CMK (cell line): ENCODE measurements around the gene RFC2.

Experiments
- DNase-seq: peaks from one replicate; pipeline ENCODE4 v3.0.0-alpha.2; 2010; ENCODE audit warnings: low read depth

The RFC2 gene

DNA sequence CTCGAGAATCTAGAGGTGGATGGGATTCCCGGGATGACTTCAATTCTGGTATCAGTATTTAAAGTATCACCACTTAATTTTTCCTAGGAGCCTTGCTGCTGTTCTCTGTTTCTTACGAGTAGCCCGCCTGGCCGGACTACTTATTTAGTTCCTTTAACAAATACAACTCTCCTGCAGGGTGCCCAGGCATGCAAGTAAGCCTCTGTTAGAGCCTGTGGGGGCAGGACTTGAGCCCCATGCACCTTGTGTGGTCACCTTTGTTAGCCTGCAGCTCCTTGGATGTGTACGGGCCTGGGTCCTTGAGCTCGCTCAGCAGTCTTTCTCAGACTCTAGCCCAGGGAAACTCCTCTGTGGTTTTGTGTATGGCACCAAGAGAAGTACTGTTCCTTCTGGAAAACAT, 63.9 kb downstream of the RFC2 start:
- DNase-seq = no peak

DNA sequence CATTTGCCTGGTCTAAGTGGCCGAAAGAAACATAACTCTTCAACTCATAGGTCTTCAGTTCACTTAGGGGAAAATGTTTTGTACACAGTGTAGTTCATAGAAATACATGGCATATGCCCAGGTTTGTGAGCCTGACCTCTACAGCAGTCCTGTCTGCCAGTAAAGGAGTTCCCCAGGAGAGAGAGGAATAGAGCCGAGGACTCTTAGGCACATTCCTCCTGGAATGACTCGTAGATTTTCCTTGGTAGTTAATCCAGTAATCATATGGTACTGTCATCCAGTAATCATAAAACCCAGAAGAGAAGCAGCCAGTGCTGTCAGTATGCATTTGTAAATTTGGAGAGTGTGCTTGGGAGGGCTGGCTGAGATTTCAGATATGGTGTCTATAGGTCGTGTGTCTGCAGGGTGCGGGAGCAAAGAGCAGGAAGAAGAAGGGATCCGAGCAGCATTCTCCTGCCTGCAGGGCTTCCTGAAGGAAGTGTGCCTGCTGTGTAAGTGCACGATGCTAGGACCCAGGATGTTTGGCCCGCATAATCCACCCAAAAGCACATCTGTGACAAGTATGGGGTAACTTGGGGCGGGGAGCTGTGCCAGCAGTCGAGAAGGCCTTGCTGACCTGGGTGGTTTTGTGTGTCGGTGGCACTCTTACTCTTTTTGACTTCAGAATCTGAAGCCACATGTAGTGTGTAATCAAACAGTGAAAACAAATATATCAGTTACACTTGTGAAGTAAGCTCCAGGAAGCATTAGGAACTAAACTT, 66.1 kb downstream of the RFC2 start:
- DNase-seq = no peak

DNA sequence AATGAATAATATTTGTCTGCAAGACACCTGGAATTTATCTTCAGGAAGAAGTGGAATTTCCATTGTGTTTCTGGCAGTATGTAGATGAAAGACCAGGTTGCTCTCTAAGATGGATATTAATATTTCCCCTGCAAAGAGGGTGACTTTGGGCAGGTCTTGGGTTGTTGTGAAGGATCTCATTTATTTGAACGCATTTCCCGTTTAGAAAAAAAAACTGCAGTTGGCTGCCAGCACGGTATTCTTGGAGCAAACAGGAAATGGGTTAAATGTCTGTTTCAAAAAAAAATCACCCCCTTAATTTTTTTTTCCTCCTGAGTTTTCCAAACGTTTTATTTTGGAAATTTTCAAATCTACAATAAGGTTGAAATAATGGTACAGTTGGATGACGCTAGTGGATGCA, 68.6 kb downstream of the RFC2 start:
- no peak for DNase-seq

DNA sequence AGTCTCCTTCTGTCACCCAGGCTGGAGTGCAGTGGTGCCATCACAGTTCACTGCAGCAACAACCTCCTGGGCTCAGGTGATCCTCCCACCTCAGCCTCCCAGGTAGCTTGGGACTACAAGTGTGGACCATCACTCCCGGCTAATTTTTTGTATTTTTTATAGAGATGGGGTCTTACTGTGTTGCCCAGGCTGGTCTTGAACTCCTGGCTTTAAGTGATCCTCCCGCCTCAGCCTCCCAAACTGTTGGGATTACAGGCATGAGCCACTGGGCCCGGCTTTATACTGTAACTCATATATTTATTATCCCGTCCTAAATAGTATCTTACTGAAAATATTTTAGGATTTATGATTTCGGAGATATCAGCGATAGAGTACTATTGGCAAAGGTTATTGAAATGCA, 69.2 kb downstream of the RFC2 start:
- DNase-seq = no peak

DNA sequence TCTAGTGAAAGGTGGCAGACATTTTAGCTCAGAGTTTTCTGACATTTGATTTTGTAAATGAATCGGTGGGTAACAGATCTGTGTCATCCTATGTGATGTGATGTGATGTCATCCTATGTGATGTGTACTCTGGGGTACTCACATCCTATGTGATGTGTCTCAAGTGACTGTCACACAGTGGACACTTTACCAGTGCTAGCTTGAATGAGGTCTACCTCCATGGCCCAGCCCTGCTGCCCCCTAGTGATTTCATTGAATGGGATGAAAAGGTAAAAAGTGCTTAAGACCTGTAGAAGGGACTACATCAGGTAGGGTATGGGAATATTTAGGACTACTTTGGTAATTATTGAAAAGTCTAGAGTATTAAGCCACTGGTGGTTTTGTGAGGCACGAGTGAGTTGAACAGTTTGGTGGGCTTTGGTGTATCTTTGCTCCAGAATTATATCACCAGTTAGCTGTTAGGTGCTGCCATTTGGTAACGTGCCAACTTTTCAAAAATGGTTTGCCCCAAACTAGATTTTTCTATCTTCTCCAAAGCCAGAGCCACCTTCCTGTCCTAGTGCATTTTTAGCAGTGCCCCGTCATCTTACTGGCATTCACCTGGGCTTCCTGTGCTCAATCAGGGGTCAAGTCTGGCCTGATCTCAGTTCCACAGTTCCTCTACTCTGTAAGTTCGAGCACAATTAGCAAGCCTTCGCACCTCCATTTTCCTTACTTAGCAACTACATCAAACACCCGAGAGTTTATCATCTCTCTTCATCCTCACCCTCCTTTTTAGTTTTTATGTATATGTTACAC, 70.3 kb downstream of the RFC2 start:
- no peak for DNase-seq

DNA sequence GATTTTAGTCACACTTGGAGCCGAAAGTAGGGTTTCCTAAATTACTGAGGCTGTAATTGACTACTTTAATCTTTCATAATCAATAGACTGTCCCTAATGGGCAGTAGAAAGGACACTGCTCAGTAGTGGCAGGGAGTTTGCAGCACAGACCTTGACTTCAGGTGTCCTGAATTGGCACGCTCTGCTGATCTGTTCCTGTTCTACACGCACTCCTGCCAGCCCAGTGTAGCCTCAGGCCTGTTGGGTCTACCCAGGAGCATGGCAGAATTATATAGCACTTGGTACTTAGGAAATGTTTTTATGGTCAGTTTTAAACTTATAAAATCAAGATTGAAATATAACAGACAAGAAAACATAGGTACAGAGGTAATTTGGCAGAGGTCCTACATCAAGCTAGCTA, 71.1 kb downstream of the RFC2 start:
- DNase-seq = no peak

DNA sequence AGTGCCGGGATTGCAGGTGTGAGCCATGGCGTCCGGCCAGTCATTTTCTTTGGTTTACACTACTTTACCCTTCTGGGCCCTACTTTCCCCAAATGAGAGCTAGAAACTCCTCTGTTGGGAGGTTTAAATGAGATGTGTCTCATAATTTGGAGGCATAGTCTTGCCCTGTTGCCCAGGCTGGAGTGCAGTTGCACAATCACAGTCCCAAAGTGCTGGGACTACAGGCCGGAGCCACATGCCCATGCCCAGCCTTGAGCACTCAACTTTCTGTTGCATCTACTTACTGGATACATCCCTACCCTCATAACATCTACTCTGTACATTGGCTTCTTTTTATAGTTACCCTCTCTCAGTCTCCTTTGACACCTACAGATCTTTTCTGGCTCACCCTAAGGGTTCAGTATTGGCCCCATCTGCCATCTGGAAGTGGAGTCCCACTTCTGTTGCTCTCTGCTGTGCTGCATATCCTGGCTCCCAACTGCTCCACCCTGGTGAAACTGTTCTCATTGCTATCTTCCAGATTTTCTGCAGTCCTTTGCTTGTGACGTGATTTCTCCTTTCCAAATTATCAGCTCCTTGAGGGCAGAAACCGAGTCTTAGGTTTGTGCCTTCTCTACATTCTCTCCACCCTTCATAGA, 71.6 kb downstream of the RFC2 start:
- DNase-seq = no peak

DNA sequence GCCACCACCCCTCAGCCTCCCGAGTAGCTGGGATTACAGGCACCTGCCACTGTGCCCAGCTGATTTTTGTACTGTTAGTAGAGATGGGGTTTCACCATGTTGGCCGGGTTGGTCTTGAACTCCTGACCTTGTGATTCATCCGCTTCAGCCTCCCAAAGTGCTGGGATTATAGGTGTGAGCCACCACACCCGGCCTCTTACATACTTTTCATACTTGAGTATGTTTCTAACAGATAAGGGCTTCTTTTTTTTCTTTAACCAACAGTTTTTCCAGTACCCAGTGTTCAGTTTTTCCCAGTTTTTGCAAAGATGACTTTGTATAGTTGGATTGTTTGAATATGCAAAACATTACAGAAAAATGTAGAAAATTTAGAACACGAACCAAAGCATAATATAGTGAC, 72.4 kb downstream of the RFC2 start:
- DNase-seq = no peak
